Measurements from ENCODE around the gene COL1A1.
A peak's percentile ranks its signal among the peaks of the same experiment; 100 is the strongest.

The COL1A1 gene

GRCh38 chr17:50170662-50171370 lies 30.6 kb downstream of the COL1A1 start:
- TF ChIP-seq CTCF (IDR thresholded peaks at IDR 0.05; ENCODE audit: insufficient read depth, low read length), result no peak
- TF ChIP-seq, protein P1, sequence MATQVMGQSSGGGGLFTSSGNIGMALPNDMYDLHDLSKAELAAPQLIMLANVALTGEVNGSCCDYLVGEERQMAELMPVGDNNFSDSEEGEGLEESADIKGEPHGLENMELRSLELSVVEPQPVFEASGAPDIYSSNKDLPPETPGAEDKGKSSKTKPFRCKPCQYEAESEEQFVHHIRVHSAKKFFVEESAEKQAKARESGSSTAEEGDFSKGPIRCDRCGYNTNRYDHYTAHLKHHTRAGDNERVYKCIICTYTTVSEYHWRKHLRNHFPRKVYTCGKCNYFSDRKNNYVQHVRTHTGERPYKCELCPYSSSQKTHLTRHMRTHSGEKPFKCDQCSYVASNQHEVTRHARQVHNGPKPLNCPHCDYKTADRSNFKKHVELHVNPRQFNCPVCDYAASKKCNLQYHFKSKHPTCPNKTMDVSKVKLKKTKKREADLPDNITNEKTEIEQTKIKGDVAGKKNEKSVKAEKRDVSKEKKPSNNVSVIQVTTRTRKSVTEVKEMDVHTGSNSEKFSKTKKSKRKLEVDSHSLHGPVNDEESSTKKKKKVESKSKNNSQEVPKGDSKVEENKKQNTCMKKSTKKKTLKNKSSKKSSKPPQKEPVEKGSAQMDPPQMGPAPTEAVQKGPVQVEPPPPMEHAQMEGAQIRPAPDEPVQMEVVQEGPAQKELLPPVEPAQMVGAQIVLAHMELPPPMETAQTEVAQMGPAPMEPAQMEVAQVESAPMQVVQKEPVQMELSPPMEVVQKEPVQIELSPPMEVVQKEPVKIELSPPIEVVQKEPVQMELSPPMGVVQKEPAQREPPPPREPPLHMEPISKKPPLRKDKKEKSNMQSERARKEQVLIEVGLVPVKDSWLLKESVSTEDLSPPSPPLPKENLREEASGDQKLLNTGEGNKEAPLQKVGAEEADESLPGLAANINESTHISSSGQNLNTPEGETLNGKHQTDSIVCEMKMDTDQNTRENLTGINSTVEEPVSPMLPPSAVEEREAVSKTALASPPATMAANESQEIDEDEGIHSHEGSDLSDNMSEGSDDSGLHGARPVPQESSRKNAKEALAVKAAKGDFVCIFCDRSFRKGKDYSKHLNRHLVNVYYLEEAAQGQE (IDR thresholded peaks at IDR 0.05; ENCODE audit: insufficient replicate concordance, low read depth), result no peak
- TF ChIP-seq GABPA (IDR thresholded peaks at IDR 0.05; ENCODE audit: low read depth), result no peak
- Histone ChIP-seq H3K4me3 (replicated peaks; ENCODE audit: insufficient read depth, low read length) (no peak overlapping the region), H3K27me3 (ENCODE audit: insufficient read depth, poor library complexity, severe bottlenecking) (peaks cover 5% of the 10 kb centered on the region), H3K27ac (replicated peaks) (no peak overlapping the region)
- DNase-seq (ENCODE audit: low read depth in 1 of 2, low spot score in 1 of 2), result no peak

DNA sequence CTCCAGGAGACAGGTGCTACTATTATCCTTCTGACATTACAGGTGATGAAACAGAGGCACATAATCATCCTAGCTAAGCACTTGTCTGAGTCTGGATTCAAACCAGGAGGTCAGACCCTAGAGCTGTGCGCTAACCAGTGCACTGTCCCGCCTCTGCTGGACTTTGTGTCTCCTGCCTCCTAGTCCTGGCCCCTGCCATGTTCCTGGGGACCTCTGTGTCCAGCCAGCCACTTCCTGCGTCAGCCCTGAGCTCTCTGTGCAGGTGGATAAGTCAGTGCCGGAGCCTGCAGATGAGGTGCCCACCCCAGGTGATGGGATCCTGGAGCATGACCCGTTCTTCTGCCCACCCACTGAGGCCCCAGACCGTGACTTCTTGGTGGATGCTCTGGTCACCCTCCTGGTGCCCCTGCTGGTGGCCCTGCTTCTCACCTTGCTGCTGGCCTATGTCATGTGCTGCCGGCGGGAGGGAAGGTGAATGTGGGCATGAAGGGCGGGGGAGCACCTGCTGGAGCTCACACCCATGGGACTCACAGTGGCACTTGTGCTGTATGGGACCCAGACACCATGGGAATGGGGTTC lies 31.5 kb downstream of the COL1A1 start:
- H3K27ac ChIP-seq (replicated peaks), result no peak overlapping the region
- TF ChIP-seq SPI1 (IDR thresholded peaks at IDR 0.05; ENCODE audit: borderline replicate concordance, low read depth) (no peak), POLR2AphosphoS5 (IDR thresholded peaks at IDR 0.05; ENCODE audit: low read depth) (no peak)

GRCh38 chr17:50169121-50169764 lies 32.2 kb downstream of the COL1A1 start:
- Histone ChIP-seq H3K4me3 (replicated peaks; ENCODE audit: insufficient read depth, low read length) (no peak overlapping the region), H3K27me3 (ENCODE audit: insufficient read depth, poor library complexity, severe bottlenecking) (peaks cover 5% of the 10 kb centered on the region), H3K27ac (replicated peaks) (no peak overlapping the region)
- peak; percentile 70 to 74 for DNase-seq (ENCODE audit: low read depth in 1 of 2, low spot score in 1 of 2)
- TF ChIP-seq POLR2AphosphoS5 (IDR thresholded peaks at IDR 0.05; ENCODE audit: low read depth) (no peak), CTCF (IDR thresholded peaks at IDR 0.05; ENCODE audit: insufficient read depth, low read length) (peak; percentile 21)

More for the DNA sequence above, 31.5 kb downstream of the COL1A1 start:
- Histone ChIP-seq H3K4me3 (replicated peaks; ENCODE audit: insufficient read depth, low read length) (no peak overlapping the region), H3K27me3 (ENCODE audit: insufficient read depth, poor library complexity, severe bottlenecking) (peaks cover 5% of the 10 kb centered on the region)
- DNase-seq (ENCODE audit: low read depth in 1 of 2, low spot score in 1 of 2), result no peak

GRCh38 chr17:50168319-50168718 lies 33.1 kb downstream of the COL1A1 start:
- DNase-seq (ENCODE audit: low read depth in 1 of 2, low spot score in 1 of 2), result no peak
- H3K27me3 ChIP-seq (ENCODE audit: insufficient read depth, poor library complexity, severe bottlenecking), result peaks cover 5% of the 10 kb centered on the region
- H3K27ac ChIP-seq (replicated peaks), result no peak overlapping the region
- no peak overlapping the region for H3K4me3 ChIP-seq (replicated peaks; ENCODE audit: insufficient read depth, low read length)
- TF ChIP-seq SPI1 (IDR thresholded peaks at IDR 0.05; ENCODE audit: borderline replicate concordance, low read depth) (no peak), CTCF (IDR thresholded peaks at IDR 0.05; ENCODE audit: insufficient read depth, low read length) (no peak), POLR2AphosphoS5 (IDR thresholded peaks at IDR 0.05; ENCODE audit: low read depth) (no peak), GABPA (IDR thresholded peaks at IDR 0.05; ENCODE audit: low read depth) (no peak)
- TF ChIP-seq, protein P1 (IDR thresholded peaks at IDR 0.05; ENCODE audit: insufficient replicate concordance, low read depth), result no peak

All from HL-60 (cell line).